GM19397 (cell line): ENCODE data around the gene AP2A2.

ENCODE experiments used
- ATAC-seq: cut with Tn5 transposase; IDR thresholded peaks from one replicate; pipeline ENCODE4 v1.9.1; 2021; ENCODE audit warnings: mild to moderate bottlenecking, moderate library complexity; ENCODE audit not compliant: unreplicated experiment

Gene AP2A2

DNA sequence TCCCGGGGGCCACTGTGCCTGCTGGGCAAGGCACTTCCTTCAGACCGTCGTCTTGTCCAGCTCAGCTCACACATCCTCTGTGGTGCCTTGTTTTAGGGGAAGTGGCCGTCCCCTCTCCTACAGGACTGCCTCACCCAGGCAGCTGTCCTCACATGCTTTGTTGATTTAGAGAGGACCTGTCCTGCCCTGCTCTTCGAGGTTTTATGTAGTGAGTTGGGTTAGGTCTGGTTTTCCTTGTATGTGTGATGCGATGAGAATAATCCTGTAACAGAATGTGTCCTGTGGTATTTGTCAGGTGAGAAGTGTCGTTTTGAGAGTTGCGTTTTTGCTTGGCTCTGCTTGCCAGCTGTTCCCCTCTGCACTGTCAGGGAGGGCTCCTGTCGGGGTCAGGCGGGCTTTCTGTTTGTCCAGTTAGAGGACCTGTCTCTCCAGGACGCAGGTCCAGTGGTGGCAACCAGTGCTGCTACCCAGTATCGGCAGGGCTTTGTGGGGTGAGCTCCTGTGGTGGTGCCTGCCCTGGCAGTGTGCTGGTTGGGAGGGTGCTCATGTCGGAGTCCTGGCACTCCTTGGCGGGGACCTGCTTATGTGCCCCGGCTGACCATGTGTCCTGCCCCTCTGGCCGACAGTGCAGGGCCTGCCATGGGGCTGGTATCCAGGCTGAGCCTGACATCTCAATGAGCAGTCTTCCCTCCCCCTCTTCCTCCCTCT lies 69.5 kb downstream of the AP2A2 start:
- no peak for ATAC-seq

GRCh38 chr11:995752-996420 lies 70.2 kb downstream of the AP2A2 start:
- peak; percentile 52 for ATAC-seq

DNA sequence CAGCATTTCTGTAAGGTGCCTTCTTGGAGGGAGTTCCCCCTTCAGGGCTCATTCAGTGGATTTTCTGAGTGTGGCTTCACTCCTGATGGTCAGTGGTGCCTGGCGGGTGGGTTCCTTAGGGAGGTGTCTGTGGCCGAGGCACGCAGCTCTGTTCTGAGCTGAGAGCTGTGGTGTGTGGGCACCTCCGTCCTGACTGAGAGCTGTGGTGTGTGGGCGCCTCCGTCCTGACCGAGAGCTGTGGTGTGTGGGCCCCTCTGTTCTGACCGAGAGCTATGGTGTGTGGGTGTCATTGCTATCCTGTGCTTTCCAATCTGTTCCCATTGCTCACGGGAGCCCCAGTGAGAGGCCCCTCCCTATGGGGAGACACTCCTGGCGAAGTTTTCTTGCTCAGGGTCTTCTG lies 71.0 kb downstream of the AP2A2 start:
- ATAC-seq: no peak

DNA sequence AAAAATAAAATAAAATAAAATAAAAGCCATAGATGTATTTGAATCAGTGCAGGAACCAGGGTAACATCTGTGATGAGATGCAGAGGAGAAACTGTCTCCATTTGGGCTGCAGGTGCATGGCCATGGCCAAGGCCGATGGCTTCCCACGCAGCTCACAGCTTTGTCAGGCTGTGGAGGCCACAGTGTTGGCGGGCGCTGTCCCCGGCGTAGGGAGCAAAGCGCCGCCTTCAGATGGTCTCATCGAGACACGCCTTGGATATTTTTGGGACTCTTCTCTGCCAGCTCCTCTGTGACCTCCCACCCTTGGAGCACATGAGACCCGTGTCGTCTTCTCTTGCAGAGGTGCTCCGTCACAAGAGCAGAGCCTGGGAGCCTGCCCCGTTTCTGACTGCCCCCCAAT lies 72.2 kb downstream of the AP2A2 start:
- no peak for ATAC-seq

DNA sequence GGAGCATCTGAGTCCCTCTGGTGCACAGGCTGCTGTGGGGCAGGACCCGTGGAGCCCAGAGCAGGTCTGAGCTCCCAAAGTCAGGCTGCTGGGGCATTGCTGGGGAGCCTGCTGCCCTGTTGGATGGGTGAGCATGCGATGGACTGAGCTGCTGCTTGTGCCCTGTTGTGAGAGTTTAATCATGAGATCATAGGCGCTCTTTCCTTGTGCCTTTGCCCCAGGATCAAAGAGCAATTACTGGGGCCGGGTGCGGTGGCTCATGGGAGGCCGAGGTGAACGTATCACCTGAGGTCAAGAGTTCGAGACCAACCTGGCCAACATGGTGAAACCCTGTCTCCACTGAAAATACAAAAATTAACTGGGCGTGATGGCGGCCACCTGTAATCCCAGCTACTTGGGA lies 73.3 kb downstream of the AP2A2 start:
- ATAC-seq: no peak

GRCh38 chr11:1000357-1001278 lies 74.9 kb downstream of the AP2A2 start:
- ATAC-seq: no peak

GRCh38 chr11:1001617-1002405 lies 76.1 kb downstream of the AP2A2 start:
- no peak for ATAC-seq

GRCh38 chr11:1002406-1002984 lies 76.8 kb downstream of the AP2A2 start:
- no peak for ATAC-seq

DNA sequence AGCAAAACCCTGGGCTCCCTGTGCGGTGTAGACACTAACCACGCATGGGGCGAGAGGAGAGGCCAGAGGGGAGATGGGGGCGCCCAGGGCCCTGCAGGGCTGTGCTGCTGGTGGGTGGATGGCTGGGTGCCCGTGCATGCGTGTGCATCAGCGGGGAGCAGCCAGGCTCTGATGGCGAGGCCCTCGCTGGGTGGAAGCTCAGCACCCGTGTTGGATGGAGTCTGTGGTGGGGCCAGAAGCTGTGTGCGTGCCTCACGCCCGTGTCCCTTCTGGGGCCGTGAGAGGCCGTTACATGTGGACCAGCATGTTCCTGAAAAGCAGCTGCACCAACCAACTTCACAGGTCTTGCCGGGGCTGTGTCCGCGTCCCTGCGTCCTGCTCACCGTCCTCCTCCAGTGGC lies 77.5 kb downstream of the AP2A2 start:
- no peak for ATAC-seq

DNA sequence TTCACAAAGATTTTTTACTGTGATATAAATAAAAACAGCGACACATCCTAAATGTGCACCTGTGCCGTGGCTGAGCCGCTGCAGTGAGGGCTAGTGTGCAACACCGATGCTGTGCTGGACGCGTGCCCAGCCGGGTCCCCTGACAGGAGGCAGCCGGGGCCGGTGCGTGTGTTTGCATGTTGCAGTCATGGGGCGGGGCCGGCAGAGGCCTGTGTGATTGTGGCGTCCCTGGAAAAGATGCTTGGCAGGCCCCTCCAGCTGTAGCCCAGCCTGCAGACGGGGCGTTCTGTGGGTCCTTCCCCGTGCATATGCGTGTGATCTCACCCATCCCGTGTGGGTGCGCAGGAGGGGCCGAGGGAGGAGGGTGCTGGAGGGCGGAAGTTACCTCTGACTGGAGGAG lies 80.3 kb downstream of the AP2A2 start:
- no peak for ATAC-seq

DNA sequence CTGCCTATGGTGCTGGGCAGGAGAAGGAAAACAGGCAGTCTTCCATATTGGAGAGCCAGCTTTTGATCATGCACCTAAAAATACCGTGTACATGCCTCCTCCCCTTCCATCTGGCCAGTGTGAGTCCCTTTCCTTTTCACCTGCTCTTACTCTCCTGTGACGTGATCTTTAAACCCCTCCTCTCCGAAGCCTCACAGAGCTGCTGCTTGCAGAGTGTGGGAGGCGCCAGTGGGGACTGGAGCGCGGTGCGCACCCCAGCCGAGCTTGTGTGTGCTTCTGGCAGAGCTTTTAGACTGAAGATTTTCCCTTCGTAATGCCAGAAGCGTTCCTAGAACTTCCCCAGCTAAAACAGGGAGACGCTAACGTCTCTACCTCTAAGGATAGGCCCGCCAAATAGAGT lies 81.1 kb downstream of the AP2A2 start:
- no peak for ATAC-seq

DNA sequence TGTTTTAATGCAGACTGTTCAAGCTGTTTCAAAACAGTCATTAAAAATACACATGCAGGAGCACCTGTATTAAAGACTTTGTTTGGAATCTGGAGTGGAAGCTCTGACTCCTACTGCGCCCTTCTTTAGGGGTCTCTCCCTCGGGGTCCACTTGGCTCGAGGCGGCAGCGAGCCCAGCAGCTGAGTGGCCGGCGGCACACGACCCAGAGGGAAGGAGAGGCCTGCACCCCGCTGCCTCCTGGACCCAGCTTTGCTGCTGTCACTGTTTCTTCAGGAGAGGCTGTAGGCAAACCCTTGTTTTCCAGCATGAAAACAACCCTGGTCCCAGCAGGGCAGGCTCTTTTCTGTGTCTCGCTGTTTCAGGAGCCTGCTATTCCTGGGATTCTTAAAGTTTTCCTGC lies 81.6 kb downstream of the AP2A2 start:
- no peak for ATAC-seq

- no peak for ATAC-seq
Measured at GRCh38 chr11:1008001-1008802, 82.5 kb downstream of the AP2A2 start.

DNA sequence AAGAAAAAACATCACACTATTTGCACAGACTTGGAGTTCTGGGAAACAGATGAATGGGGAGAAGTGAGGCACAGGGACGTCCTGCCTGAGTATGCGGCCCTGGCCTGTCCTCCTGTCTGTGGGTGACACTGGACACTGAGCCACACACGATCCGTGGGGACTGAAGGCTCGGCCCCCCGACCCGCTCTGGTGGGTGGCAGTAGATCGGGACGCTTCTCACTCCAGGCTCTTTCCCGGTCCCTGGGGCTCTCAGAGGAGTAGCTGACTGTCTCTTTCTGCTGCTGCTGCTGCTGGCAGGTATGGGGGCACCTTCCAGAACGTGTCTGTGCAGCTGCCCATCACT lies 83.1 kb downstream of the AP2A2 start:
- no peak for ATAC-seq

- ATAC-seq: no peak
Measured at GRCh38 chr11:1009371-1009770, 83.7 kb downstream of the AP2A2 start.

DNA sequence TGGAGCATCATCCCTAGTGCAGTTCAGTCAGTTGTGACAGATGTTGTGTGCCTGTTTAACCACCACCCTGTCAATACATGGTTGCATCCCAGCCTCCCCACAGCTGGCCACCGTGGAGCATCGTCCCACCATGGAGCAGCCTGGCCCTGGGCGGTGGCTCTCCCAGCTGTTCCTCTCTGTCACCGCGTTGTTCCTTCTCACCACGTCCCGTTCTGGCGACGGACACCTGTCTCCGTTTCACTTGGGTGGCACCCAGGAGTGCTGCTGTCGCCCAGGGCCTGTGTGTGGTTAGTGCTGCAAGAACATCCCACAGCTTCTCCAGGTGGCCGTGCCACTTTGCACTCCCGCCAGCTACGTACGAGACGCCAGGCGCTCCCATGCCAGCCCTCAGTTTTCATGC lies 84.3 kb downstream of the AP2A2 start:
- ATAC-seq: no peak

DNA sequence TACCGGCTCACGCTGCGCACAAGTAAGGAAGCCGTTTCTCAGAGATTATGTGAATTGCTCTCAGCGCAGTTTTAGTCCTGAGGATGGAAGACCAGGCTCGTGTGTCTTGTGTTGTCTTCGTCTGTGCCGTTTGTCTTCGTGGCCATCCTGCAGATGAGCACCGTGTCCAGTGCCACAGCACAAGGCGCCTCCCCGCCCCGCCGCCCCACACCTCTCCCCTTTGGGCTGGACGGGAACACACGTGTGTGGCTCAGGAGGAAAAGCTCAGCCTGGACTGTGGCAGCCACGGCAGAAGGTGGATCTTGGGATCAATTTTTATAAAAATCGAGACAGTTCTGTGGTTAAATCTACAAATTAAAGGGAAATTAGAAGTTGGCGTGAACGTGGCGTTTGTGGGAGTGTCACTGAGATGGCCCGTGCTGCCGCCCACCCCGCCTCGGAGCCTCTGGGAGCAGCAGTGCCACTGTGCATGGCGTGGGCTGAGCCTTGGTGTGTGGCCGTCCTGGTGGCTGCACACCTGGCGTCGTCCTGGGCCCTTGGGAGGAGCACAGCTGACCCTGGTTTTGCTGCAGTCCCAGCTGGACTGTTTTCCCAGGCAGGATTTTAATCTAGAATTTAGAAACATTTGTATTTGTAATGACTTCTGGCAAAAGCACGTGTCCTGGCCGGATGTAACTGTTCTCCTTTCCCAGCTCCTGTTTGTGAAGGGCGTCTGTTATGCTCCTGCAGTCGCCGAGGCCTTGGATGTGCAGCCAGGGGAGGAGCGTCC lies 85.1 kb downstream of the AP2A2 start:
- no peak for ATAC-seq

DNA sequence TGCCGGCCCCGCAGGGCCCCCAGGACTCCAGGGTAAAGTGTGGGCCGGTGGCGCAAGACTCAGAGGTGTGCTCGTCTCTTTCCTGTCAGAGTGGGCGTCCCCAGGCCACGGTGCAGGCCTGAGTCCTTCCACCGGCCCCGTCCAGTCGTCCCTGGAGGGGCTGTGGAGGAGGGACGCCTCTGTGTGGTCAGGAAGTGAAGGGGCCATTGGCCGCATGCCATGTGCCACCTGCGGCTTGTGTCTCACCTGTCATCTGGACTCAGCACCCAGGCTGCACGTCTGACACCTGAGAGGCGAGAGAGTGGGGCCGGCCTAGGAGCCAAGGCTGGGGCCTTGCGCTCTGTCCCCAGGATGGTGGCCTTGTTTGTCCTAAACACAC lies 85.6 kb downstream of the AP2A2 start:
- ATAC-seq: no peak

DNA sequence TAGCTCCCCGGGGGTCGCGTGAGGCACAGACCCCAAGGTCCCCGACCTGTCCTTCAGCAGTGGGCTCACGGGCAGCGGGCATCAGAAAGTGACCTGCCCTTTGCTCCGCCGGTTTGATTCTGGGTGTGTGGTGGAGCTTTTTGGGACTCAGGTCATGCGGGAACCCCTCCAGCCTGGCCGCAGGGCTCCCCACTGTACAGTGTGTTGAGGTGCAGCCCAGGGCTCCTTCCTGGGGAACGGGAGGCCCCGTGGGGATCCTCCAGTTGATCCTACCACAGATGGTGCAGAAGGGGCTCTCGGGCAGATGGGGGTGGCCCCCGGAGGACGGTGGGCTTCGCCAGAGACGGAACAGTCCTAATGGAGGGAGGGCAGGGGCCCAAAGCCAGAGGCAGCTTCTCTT lies 86.6 kb downstream of the AP2A2 start:
- no peak for ATAC-seq
